HG03575 (cell line): Measurements from ENCODE around the gene SLC25A25.
"Not testable (repeated sequence)": the region's sequence is repeated elsewhere in the genome, so short reads cannot be mapped to it uniquely, and the experiment has no call there.

Source experiments
- ATAC-seq: cut with Tn5 transposase; IDR thresholded peaks from one replicate; pipeline ENCODE4 v1.9.1; 2021; ENCODE audit not compliant: unreplicated experiment, insufficient number of reproducible peaks, low FRiP score; ENCODE audit errors: extremely low read depth

SLC25A25 gene

GRCh38 chr9:128105538-128106175 is 37.6 kb downstream of the SLC25A25 start:
- ATAC-seq: no peak

- no peak for ATAC-seq
Observed at GRCh38 chr9:128106181-128106939, 38.3 kb downstream of the SLC25A25 start.

GRCh38 chr9:128106940-128107467 is 39.0 kb downstream of the SLC25A25 start:
- no peak for ATAC-seq

DNA sequence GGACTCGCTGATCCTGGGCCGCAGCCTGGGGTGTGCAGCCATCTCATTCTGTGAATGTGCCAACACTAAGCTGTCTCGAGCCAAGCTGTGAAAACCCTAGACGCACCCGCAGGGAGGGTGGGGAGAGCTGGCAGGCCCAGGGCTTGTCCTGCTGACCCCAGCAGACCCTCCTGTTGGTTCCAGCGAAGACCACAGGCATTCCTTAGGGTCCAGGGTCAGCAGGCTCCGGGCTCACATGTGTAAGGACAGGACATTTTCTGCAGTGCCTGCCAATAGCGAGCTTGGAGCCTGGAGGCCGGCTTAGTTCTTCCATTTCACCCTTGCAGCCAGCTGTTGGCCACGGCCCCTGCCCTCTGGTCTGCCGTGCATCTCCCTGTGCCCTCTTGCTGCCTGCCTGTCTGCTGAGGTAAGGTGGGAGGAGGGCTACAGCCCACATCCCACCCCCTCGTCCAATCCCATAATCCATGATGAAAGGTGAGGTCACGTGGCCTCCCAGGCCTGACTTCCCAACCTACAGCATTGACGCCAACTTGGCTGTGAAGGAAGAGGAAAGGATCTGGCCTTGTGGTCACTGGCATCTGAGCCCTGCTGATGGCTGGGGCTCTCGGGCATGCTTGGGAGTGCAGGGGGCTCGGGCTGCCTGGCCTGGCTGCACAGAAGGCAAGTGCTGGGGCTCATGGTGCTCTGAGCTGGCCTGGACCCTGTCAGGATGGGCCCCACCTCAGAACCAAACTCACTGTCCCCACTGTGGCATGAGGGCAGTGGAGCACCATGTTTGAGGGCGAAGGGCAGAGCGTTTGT is 39.6 kb downstream of the SLC25A25 start:
- no peak for ATAC-seq

GRCh38 chr9:128108269-128109049 is 40.4 kb downstream of the SLC25A25 start:
- ATAC-seq: no peak

GRCh38 chr9:128109050-128109709 is 41.1 kb downstream of the SLC25A25 start:
- ATAC-seq: no peak

GRCh38 chr9:128111726-128112125 is 43.7 kb downstream of the SLC25A25 start:
- not testable (repeated sequence) for ATAC-seq

GRCh38 chr9:128113526-128114325 is 45.7 kb downstream of the SLC25A25 start:
- no peak for ATAC-seq

- ATAC-seq: no peak
Observed at GRCh38 chr9:128114326-128115186, 46.5 kb downstream of the SLC25A25 start.

- ATAC-seq: no peak
Observed at GRCh38 chr9:128115187-128116103, 47.4 kb downstream of the SLC25A25 start.

DNA sequence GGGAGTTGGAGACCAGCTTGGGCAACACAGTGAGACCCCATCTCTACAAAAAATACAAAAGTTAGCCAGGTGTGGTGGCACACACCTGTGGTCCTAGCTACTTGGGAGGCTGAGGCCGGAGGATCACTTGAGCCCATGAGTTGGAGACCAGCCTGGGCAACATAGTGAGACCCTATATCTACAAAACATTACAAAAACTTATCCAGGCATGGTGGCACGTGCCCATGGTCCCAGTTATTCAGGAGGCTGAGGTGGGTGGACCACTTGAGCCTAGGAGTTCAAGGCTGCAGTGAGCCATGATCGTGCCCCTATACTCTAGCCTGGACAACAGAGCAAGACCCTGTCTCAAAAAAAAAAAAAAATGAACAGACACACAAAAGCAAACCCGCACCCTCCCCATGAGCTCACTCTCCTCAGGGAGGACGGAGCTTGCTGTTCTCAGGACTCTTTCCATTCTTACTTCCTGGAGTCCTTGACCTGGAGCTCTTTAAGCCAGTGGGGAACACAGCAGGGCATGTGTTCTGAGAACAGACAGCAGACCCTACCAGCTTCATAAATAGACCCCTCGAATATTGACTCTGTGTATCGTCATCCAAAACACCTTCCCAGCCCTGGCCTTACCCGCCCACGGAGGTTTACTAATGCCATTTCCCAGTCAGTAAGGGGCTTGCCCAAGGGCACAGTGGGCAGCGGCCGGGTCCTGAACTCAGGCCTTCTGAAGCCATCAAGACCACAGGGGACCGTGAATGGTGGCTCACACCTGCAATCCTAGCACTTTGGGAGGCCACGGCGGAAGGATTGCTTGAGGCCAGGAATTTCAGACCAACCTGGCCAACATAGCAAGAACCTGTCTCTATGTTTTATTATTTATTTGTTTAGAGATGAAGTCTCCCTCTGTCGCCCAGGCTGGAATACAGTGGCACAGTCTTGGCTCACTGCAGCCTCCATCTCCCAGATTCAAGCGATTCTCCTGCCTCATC is 48.4 kb downstream of the SLC25A25 start:
- ATAC-seq: no peak

- no peak for ATAC-seq
Observed at GRCh38 chr9:128117613-128118471, 49.8 kb downstream of the SLC25A25 start.

- ATAC-seq: no peak
Observed at GRCh38 chr9:128118472-128118857, 50.4 kb downstream of the SLC25A25 start.
